GM10266 (cell line): ENCODE results near the gene EIF4E3.
A peak's percentile ranks its signal among the peaks of the same experiment; 100 is the strongest.

Source experiments
- DNase-seq: peaks from one replicate; pipeline ENCODE4 v3.0.0; 2012; ENCODE audit errors: extremely low spot score
- CTCF ChIP-seq: IDR thresholded peaks from 2 replicates; pipeline ENCODE4 v1.5.1; 2012; ENCODE audit warnings: mild to moderate bottlenecking, low read depth; ENCODE audit not compliant: control insufficient read depth, insufficient read depth; ENCODE audit errors: missing control alignments

The EIF4E3 gene

GRCh38 chr3:71662056-71662455, 63.1 kb downstream of the EIF4E3 start:
- DNase-seq = no peak
- no peak for TF ChIP-seq CTCF

GRCh38 chr3:71659864-71660591, 65.2 kb downstream of the EIF4E3 start:
- no peak for TF ChIP-seq CTCF
- DNase-seq = no peak

GRCh38 chr3:71657831-71658530, 67.2 kb downstream of the EIF4E3 start:
- TF ChIP-seq CTCF = no peak

GRCh38 chr3:71655061-71655460, 70.1 kb downstream of the EIF4E3 start:
- no peak for TF ChIP-seq CTCF
- DNase-seq = no peak

More at GRCh38 chr3:71657831-71658530, 67.2 kb downstream of the EIF4E3 start:
- DNase-seq = no peak

GRCh38 chr3:71653414-71653807, 71.8 kb downstream of the EIF4E3 start:
- no peak for DNase-seq
- TF ChIP-seq CTCF = no peak

- DNase-seq = peak; percentile 21
- TF ChIP-seq CTCF = peak; percentile 37
These were observed 72.3 kb downstream of the EIF4E3 start for GRCh38 chr3:71652781-71653413.

GRCh38 chr3:71651625-71652024, 73.6 kb downstream of the EIF4E3 start:
- no peak for TF ChIP-seq CTCF

More at GRCh38 chr3:71651625-71652024, 73.6 kb downstream of the EIF4E3 start:
- DNase-seq = no peak
